GM10266 (cell line): ENCODE measurements around the gene UBL4B.
"Not testable (repeated sequence)": the region's sequence is repeated elsewhere in the genome, so short reads cannot be mapped to it uniquely, and the experiment has no call there.

Source experiments
- DNase-seq: peaks from one replicate; pipeline ENCODE4 v3.0.0; 2012; ENCODE audit errors: extremely low spot score
- CTCF ChIP-seq: IDR thresholded peaks from 2 replicates; pipeline ENCODE4 v1.5.1; 2012; ENCODE audit warnings: mild to moderate bottlenecking, low read depth; ENCODE audit not compliant: control insufficient read depth, insufficient read depth; ENCODE audit errors: missing control alignments

UBL4B gene

GRCh38 chr1:110076789-110077500 lies 35.3 kb upstream of the UBL4B start:
- no peak for TF ChIP-seq CTCF
- no peak for DNase-seq

- not testable (repeated sequence) for DNase-seq
Measured at GRCh38 chr1:110079995-110080394, 32.2 kb upstream of the UBL4B start.

GRCh38 chr1:110081061-110081460 lies 31.2 kb upstream of the UBL4B start:
- no peak for DNase-seq
- no peak for TF ChIP-seq CTCF

- no peak for TF ChIP-seq CTCF
Measured at GRCh38 chr1:110082477-110082876, 29.8 kb upstream of the UBL4B start.

GRCh38 chr1:110083061-110083865 lies 29.0 kb upstream of the UBL4B start:
- DNase-seq: peak; percentile 47
- TF ChIP-seq CTCF: no peak

More at GRCh38 chr1:110082477-110082876, 29.8 kb upstream of the UBL4B start:
- DNase-seq: no peak

GRCh38 chr1:110083866-110084226 lies 28.4 kb upstream of the UBL4B start:
- TF ChIP-seq CTCF: no peak
- no peak for DNase-seq

GRCh38 chr1:110084227-110085078 lies 27.8 kb upstream of the UBL4B start:
- no peak for TF ChIP-seq CTCF
- peak; percentile 58 for DNase-seq
